Activated naive CD8-positive, alpha-beta T cell treated with anti-CD3 and anti-CD28 coated beads, Interleukin-2, amount 50 U/mL, for 24 hours (primary cell): ENCODE data around the gene TOMM20L.
"Not testable (repeated sequence)": the region's sequence is repeated elsewhere in the genome, so short reads cannot be mapped to it uniquely, and the experiment has no call there.

ENCODE experiments used
- ATAC-seq: fragments of 150-1000 bp; cut with Tn5 transposase; one replicate; pipeline ENCODE4 v1.10.0; 2021
- DNase-seq: peaks from one replicate; pipeline ENCODE4 v3.0.0; 2021
- H3K27ac Mint-ChIP-seq: one replicate; pipeline ENCODE4 v1.8.0; 2021; ENCODE audit warnings: mild to moderate bottlenecking, mixed read lengths
- H3K27me3 Mint-ChIP-seq: one replicate; pipeline ENCODE4 v1.8.0; 2021; ENCODE audit warnings: mixed read lengths
- H3K36me3 Mint-ChIP-seq: one replicate; pipeline ENCODE4 v1.8.0; 2021; ENCODE audit warnings: low read depth, mixed read lengths
- H3K4me1 Mint-ChIP-seq: one replicate; pipeline ENCODE4 v1.8.0; 2021; ENCODE audit warnings: mixed read lengths
- H3K4me3 Mint-ChIP-seq: one replicate; pipeline ENCODE4 v1.8.0; 2021; ENCODE audit warnings: mild to moderate bottlenecking, moderate library complexity, mixed read lengths
- H3K9me3 Mint-ChIP-seq: one replicate; pipeline ENCODE4 v1.8.0; 2021; ENCODE audit warnings: mixed read lengths

Gene TOMM20L

GRCh38 chr14:58395812-58396788 is at the start of gene TOMM20L:
Gene TOMM20L (plus strand): TSS chr14:58395930. CDS start chr14:58395958, 28 bp downstream.
- H3K36me3 Mint-ChIP-seq = peaks cover 6% of the 10 kb centered on the region
- peak within 1 kb of the TSS; percentile 60 for H3K27ac Mint-ChIP-seq
- H3K4me3 Mint-ChIP-seq = peak within 1 kb of the TSS; percentile 69
- H3K9me3 Mint-ChIP-seq = no peaks in the 10 kb centered on the region
- DNase-seq (peak; percentile 80), ATAC-seq (peak; percentile 90)
- peaks cover 10% of the 10 kb centered on the region for H3K4me1 Mint-ChIP-seq
- H3K27me3 Mint-ChIP-seq = no peaks in the 10 kb centered on the region

- H3K27ac Mint-ChIP-seq = peak overlapping the region; percentile 63
- ATAC-seq (peak; percentile 57), DNase-seq (no peak)
- peak overlapping the region; percentile 69 for H3K4me3 Mint-ChIP-seq
- no peaks in the 10 kb centered on the region for H3K27me3 Mint-ChIP-seq
- H3K36me3 Mint-ChIP-seq = peaks cover 32% of the 10 kb centered on the region
- H3K4me1 Mint-ChIP-seq = peaks cover 15% of the 10 kb centered on the region
- no peaks in the 10 kb centered on the region for H3K9me3 Mint-ChIP-seq
Measured at GRCh38 chr14:58353516-58354299, 42.0 kb upstream of the TOMM20L start.

- Mint-ChIP-seq H3K4me1 (peaks cover 15% of the 10 kb centered on the region), H3K27me3 (no peaks in the 10 kb centered on the region), H3K36me3 (peaks cover 27% of the 10 kb centered on the region), H3K27ac (no peak overlapping the region), H3K9me3 (no peaks in the 10 kb centered on the region), H3K4me3 (no peak overlapping the region)
- DNase-seq (no peak), ATAC-seq (no peak)
Measured at GRCh38 chr14:58354808-58355207, 40.9 kb upstream of the TOMM20L start.

GRCh38 chr14:58356268-58356667 is 39.5 kb upstream of the TOMM20L start:
- H3K36me3 Mint-ChIP-seq = peaks cover 21% of the 10 kb centered on the region
- peaks cover 15% of the 10 kb centered on the region for H3K4me1 Mint-ChIP-seq
- H3K4me3 Mint-ChIP-seq = no peak overlapping the region
- H3K9me3 Mint-ChIP-seq = no peaks in the 10 kb centered on the region
- no peak overlapping the region for H3K27ac Mint-ChIP-seq
- H3K27me3 Mint-ChIP-seq = no peaks in the 10 kb centered on the region
- ATAC-seq (no peak), DNase-seq (no peak)

- peaks cover 13% of the 10 kb centered on the region for H3K36me3 Mint-ChIP-seq
- not testable (repeated sequence) for ATAC-seq, H3K4me1 Mint-ChIP-seq, H3K27ac Mint-ChIP-seq, H3K9me3 Mint-ChIP-seq, H3K4me3 Mint-ChIP-seq, DNase-seq, H3K27me3 Mint-ChIP-seq
Measured at GRCh38 chr14:58362272-58362671, 33.5 kb upstream of the TOMM20L start.

- Mint-ChIP-seq H3K9me3 (no peaks in the 10 kb centered on the region), H3K4me1 (no peaks in the 10 kb centered on the region), H3K4me3 (no peak overlapping the region), H3K36me3 (peaks cover 17% of the 10 kb centered on the region), H3K27me3 (no peaks in the 10 kb centered on the region), H3K27ac (no peak overlapping the region)
- DNase-seq = no peak
- ATAC-seq = no peak
Measured at GRCh38 chr14:58362798-58363412, 32.8 kb upstream of the TOMM20L start.

GRCh38 chr14:58364316-58364715 is 31.4 kb upstream of the TOMM20L start:
- Mint-ChIP-seq H3K4me1 (no peaks in the 10 kb centered on the region), H3K27me3 (no peaks in the 10 kb centered on the region), H3K4me3 (no peak overlapping the region), H3K27ac (no peak overlapping the region), H3K36me3 (peaks cover 22% of the 10 kb centered on the region), H3K9me3 (no peaks in the 10 kb centered on the region)
- DNase-seq = no peak
- ATAC-seq = no peak

GRCh38 chr14:58367296-58367695 is 28.4 kb upstream of the TOMM20L start:
- Mint-ChIP-seq H3K4me3 (no peak overlapping the region), H3K27ac (no peak overlapping the region), H3K36me3 (peaks cover 28% of the 10 kb centered on the region), H3K27me3 (no peaks in the 10 kb centered on the region), H3K9me3 (no peaks in the 10 kb centered on the region), H3K4me1 (no peaks in the 10 kb centered on the region)
- DNase-seq (no peak), ATAC-seq (no peak)

- DNase-seq = no peak
- Mint-ChIP-seq H3K27me3 (no peaks in the 10 kb centered on the region), H3K36me3 (peaks cover 28% of the 10 kb centered on the region), H3K27ac (no peak overlapping the region), H3K9me3 (no peaks in the 10 kb centered on the region), H3K4me3 (no peak overlapping the region), H3K4me1 (no peaks in the 10 kb centered on the region)
- ATAC-seq = no peak
Measured at GRCh38 chr14:58368956-58369355, 26.8 kb upstream of the TOMM20L start.

GRCh38 chr14:58376791-58377190 is 18.9 kb upstream of the TOMM20L start:
- Mint-ChIP-seq H3K27ac (no peak overlapping the region), H3K4me3 (no peak overlapping the region)
- no peak for ATAC-seq

GRCh38 chr14:58390830-58391229 is 4.9 kb upstream of the TOMM20L start:
- ATAC-seq (no peak), DNase-seq (no peak)
- H3K9me3 Mint-ChIP-seq = no peaks in the 10 kb centered on the region
- no peak overlapping the region for H3K27ac Mint-ChIP-seq
- peaks cover 5% of the 10 kb centered on the region for H3K4me1 Mint-ChIP-seq
- H3K36me3 Mint-ChIP-seq = no peaks in the 10 kb centered on the region
- no peaks in the 10 kb centered on the region for H3K27me3 Mint-ChIP-seq
- no peak overlapping the region for H3K4me3 Mint-ChIP-seq

More at GRCh38 chr14:58376791-58377190, 18.9 kb upstream of the TOMM20L start:
- Mint-ChIP-seq H3K4me1 (no peaks in the 10 kb centered on the region), H3K27me3 (no peaks in the 10 kb centered on the region), H3K9me3 (no peaks in the 10 kb centered on the region), H3K36me3 (peaks cover 15% of the 10 kb centered on the region)
- no peak for DNase-seq

- Mint-ChIP-seq H3K36me3 (peaks cover 6% of the 10 kb centered on the region), H3K27ac (peak overlapping the region; percentile 60), H3K27me3 (no peaks in the 10 kb centered on the region), H3K9me3 (no peaks in the 10 kb centered on the region), H3K4me3 (peak overlapping the region; percentile 67), H3K4me1 (peaks cover 10% of the 10 kb centered on the region)
- ATAC-seq (no peak), DNase-seq (no peak)
Measured at GRCh38 chr14:58395562-58395811, 243 bp upstream of the TOMM20L start.

- Mint-ChIP-seq H3K36me3 (peaks cover 10% of the 10 kb centered on the region), H3K27me3 (no peaks in the 10 kb centered on the region), H3K27ac (no peak overlapping the region), H3K9me3 (no peaks in the 10 kb centered on the region), H3K4me1 (peaks cover 10% of the 10 kb centered on the region), H3K4me3 (no peak overlapping the region)
- DNase-seq = no peak
- ATAC-seq = no peak
Measured at GRCh38 chr14:58397156-58397555, 1.4 kb downstream of the TOMM20L start.

- ATAC-seq = no peak
Measured at GRCh38 chr14:58398495-58398894, 2.8 kb downstream of the TOMM20L start.

More at GRCh38 chr14:58398495-58398894, 2.8 kb downstream of the TOMM20L start:
- Mint-ChIP-seq H3K9me3 (no peaks in the 10 kb centered on the region), H3K4me1 (peaks cover 10% of the 10 kb centered on the region), H3K4me3 (no peak overlapping the region), H3K27ac (no peak overlapping the region), H3K36me3 (peaks cover 11% of the 10 kb centered on the region), H3K27me3 (no peaks in the 10 kb centered on the region)
- DNase-seq = no peak
